Posterior vena cava (tissue), 2 donors: ENCODE data around the gene NR1H3. TPM values are rescaled to one million over a fixed set of nuclear protein-coding genes. Genes with fewer than 3 reads are reported as not detected.
"Not testable (repeated sequence)": the region's sequence is repeated elsewhere in the genome, so short reads cannot be mapped to it uniquely, and the experiment has no call there.

Experiments
- DNase-seq: peaks from one replicate; pipeline ENCODE4 v3.0.0-alpha.2; 2020; ENCODE audit warnings: low spot score
- intact Hi-C, 2 donors: fragments of 100-400 bp; cut with DNase I; formaldehyde crosslinking; loops; one replicate each; pipeline versions ENCODE4 v1.14.1 to v1.14.2; 2022 to 2023
- total RNA-seq, 2 donors: library from RNA; stranded (reverse); fragmentation: NEBNext Ultra II Directional; extraction: Animal tissue kit (Norgen Biotek cat#: 25700); gene quantifications; one replicate each; pipeline ENCODE4 v1.2.1, GENCODE V29; 2021
- donor health status: DM: yes; HTN: yes; CAD: no.
- donor health status: DM: yes; HTN: yes; CAD: no.

Gene NR1H3
- total RNA-seq, 2 donors from 2014 or later, result 11.9 to 24.8 TPM

DNA sequence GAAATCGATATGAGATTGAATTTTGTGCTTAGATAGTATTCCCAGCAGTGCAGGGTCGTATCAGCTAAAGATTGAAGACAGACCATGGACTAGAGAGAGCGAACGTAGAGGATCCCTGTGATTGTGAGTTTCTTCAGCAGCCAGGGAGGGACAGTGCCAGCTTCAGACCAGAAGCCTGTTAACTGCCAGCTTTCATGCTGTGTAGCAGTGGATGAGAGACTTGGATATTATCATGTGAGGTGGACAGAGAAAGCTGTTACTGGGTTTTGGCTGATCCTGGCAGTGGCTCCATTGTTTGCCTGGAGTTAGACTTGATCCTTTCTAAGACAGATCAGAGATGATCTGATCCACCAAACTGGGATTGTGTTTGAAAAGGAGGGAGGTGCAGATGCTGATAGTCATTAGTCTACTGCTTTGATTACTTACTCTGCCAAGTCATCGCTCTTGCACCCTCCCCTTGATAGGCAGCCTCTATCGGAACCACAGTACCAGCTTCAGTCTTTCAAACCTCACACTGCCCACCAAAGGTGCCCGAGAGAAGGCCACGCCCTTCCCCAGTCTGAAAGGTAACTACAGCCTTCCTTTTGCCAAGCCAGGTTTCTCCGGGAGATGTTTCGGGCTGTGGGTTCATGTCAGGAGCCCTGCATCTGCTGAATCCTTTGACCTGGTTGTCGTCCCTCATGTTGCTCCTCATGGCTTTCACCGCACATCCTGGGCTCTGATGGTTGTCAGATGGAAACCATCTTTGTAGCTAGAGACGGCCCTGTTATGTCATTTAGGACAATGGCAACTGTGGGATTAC, 28.4 kb downstream of the NR1H3 start:
- no peak for DNase-seq
- intact Hi-C loops, result no loop called here

DNA sequence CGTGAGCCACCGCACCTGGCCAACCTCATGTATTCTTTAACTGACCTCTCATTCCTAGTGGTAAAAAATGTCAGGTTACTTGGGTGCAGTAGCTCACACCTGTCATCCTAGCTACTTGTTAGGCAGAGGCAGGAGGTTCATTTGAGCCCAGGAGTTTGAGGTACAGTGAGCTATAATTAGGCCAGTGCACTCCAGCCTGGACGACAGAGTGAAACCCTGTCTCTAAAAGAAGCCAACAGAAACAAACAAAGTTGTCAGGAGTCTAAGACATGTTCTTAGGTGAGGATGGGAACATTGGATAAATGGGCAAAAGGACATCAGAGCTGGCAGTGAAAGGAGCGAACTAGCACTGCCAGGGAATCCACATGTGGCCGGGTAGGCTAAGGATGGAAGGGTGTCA, 30.3 kb downstream of the NR1H3 start:
- intact Hi-C loops, result no loop called here

GRCh38 chr11:47289856-47290255, 32.1 kb downstream of the NR1H3 start:
- intact Hi-C loops, result no loop called here
- no peak for DNase-seq

More for the DNA sequence above, 30.3 kb downstream of the NR1H3 start:
- DNase-seq, result no peak

DNA sequence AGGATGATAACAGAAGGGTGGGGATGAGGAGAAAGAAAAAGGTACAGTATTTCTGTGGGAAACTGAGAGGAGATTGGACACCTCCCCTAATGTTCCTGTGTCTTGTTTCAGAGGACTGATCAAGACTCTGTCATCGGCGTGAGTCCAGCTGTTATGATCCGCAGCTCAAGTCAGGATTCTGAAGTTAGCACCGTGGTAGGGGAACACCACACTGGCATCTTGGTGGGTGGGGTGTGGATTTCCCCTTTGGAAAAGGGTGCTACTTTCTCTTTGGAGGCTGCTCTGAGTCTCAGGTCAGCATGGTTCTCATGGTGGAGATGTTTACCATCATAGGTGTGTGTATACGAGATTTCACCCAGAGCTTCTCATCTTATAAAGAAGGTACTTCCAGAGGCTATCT, 37.6 kb downstream of the NR1H3 start:
- intact Hi-C loops, result loop anchor here in 1 of 2 donors (1.0 kb wide), 1 partner anchor 40 kb away; no protein-coding TSS in a partner anchor
- no peak for DNase-seq

DNA sequence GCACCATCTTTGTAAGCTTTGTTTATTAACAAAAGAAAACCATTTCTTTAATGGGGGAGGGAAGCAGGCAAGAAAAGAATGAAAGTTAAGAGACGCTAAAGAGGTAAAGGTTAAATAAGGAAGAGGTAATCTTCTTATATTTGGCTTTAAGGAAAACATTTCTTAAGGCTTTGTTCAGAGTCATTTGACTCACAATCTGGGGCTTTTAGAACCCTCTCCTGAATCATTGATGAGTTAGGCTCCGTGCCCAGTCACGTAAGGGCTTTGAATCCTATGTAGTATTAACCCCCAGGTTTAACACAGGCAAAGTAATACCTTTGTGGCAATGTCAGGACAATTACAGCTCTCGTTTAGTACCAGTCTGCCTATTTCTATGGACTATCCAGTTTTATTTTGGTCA, 38.2 kb downstream of the NR1H3 start:
- intact Hi-C loops, result no loop called here
- DNase-seq, result no peak

- intact Hi-C loops, result loop anchor here in 1 of 2 donors (1.0 kb wide), 1 partner anchor 35 kb away; no protein-coding TSS in a partner anchor
- DNase-seq, result no peak
Measured at GRCh38 chr11:47299078-47299477, 41.3 kb downstream of the NR1H3 start.

GRCh38 chr11:47302853-47303252, 45.1 kb downstream of the NR1H3 start:
- intact Hi-C loops, result loop anchor here in 1 of 2 donors (5.0 kb wide), 1 partner anchor 431 kb away; no protein-coding TSS in a partner anchor
- DNase-seq, result no peak

DNA sequence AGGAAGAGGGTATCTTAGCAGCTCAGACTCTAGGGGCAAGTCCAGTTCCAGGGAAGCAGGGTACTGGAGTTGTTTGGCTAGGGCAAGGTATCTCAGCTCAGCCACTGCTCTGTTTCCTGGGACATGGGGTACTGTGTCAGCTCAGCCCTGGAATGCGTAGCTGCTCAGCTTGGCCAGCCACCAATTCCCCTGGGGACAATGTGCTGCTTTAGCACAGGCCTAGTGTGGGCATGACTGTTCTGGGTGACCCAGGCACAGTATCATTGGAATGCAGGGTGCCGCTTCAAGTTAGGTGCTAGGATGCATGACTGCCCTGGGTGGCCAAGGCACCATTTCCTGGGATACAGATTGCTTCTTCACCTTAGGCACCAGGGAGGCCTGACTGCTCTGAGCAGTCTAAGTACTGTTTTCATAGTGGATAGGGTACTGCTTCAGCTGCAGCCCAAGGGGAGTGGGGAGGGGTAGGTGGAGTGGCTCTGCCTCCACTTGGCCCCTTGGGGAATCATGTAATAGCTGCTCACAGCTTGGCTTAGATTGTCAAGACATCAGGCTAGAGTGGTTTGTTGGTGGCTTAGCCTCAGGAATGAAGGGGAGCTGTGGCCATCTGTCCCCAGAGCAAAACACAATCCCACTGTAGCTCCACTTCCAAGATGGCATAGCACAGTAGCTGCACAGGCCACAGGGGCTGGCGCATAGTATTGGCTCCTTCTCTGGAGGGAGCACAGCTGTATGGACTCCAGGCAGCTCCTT, 48.1 kb downstream of the NR1H3 start:
- DNase-seq, result no peak
- intact Hi-C loops, result no loop called here

GRCh38 chr11:47306484-47306844, 48.7 kb downstream of the NR1H3 start:
- intact Hi-C loops, result no loop called here
- DNase-seq, result no peak

DNA sequence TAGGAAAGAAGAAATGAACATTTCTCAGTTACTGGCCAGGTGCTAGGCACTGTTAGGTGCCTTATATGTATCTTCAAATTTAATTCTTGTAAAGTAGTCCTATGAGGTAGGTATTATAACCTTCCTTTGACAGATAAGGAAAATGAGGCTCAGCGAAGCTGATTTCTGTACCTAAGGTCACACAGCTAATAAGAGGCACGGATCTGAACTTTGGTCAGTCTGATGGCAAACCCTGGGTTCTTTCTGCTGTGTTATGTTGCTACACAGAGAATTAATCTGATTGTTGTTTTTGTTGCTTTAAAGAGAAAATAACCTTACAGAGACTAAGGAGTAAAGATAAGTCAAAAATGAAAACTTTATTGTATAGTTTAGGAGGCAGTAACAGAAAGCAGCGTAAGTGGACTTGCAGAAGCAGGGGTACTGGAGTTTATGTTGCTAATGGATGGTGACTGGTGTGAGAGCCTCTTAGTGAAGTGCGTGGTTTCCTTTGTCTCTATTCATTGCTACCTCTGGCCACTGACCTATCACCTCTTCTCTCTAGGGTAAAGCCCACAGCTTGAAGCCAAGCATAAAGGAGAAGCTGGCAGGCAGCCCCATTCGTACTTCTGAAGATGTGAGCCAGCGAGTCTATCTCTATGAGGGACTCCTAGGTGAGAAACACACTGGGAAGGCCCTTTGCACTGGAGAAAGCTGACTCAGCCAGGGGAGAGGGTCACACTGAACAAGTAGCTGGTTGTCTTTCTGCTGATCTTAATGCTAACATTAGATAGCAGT, 50.4 kb downstream of the NR1H3 start:
- no peak for DNase-seq
- intact Hi-C loops, result no loop called here

DNA sequence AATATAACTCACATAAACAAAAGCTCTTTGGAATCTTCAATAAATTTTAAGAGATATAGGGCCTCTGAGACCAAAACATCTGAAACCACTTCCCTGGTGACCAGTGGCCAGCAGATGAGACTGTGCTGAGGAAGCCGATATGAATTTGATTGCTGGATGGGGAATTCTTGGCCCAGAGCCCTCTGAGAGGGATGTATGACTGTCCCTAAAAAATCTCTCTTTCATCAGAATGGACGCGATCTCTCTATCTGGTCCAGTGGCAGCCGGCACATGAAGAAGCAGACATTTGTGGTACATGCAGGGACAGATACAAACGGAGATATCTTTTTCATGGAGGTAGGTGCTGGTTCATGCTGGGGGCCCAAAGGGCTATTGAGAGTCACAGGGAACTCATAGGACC, 57.2 kb downstream of the NR1H3 start:
- DNase-seq, result no peak
- intact Hi-C loops, result no loop called here

- intact Hi-C loops, DNase-seq: not testable (repeated sequence)
Measured at GRCh38 chr11:47316501-47316900, 58.7 kb downstream of the NR1H3 start.

- no peak for DNase-seq
- intact Hi-C loops, result no loop called here
Measured at GRCh38 chr11:47317064-47317828, 59.5 kb downstream of the NR1H3 start.

- intact Hi-C loops, result no loop called here
- DNase-seq, result no peak
Measured at GRCh38 chr11:47318166-47318565, 60.4 kb downstream of the NR1H3 start.

Other genes starting within 250 kb of the NR1H3 start
- 10 to 100 TPM; 49.4 to 58.5 TPM for gene ARFGAP2, start 81.1 kb upstream of the NR1H3 start, total RNA-seq
- gene PACSIN3, start 71.6 kb upstream of the NR1H3 start, total RNA-seq, result 10 to 100 TPM; 33.1 to 47.4 TPM
- gene DDB2, start 43.0 kb upstream of the NR1H3 start, total RNA-seq, result 10 to 100 TPM; 30.1 to 31.5 TPM
- 10 to 100 TPM; 18.0 to 25.1 TPM for gene ACP2, start 9.2 kb upstream of the NR1H3 start, total RNA-seq
- 10 to 100 TPM; 32.4 to 32.5 TPM for gene MADD, start 12.1 kb downstream of the NR1H3 start, total RNA-seq
- under 1 TPM; 0.19 to 0.37 TPM for gene MYBPC3, start 94.7 kb downstream of the NR1H3 start, total RNA-seq
- 10 to 100 TPM; 27.7 to 47.0 TPM for gene SPI1, start 120.6 kb downstream of the NR1H3 start, total RNA-seq
- gene SLC39A13, start 150.6 kb downstream of the NR1H3 start, total RNA-seq, result 10 to 100 TPM; 96.1 to 98.1 TPM
- gene PSMC3, start 168.4 kb downstream of the NR1H3 start, total RNA-seq, result 100 to 1,000 TPM; 104 to 129 TPM
- gene RAPSN, start 191.1 kb downstream of the NR1H3 start, total RNA-seq, result under 1 TPM; 0.33 to 0.69 TPM